Posterior vena cava (tissue), 2 donors: ENCODE measurements around the gene LYPD3. TPM values are rescaled to one million over a fixed set of nuclear protein-coding genes. Genes with fewer than 3 reads are reported as not detected.
"Not testable (repeated sequence)": the region's sequence is repeated elsewhere in the genome, so short reads cannot be mapped to it uniquely, and the experiment has no call there.

Experiments used
- DNase-seq: peaks from one replicate; pipeline ENCODE4 v3.0.0-alpha.2; 2020; ENCODE audit warnings: low spot score
- intact Hi-C, 2 donors: fragments of 100-400 bp; cut with DNase I; formaldehyde crosslinking; loops; one replicate each; pipeline versions ENCODE4 v1.14.1 to v1.14.2; 2022 to 2023
- total RNA-seq, 2 donors: library from RNA; stranded (reverse); fragmentation: NEBNext Ultra II Directional; extraction: Animal tissue kit (Norgen Biotek cat#: 25700); gene quantifications; one replicate each; pipeline ENCODE4 v1.2.1, GENCODE V29; 2021
- donor health status: DM: yes; HTN: yes; CAD: no.
- donor health status: DM: yes; HTN: yes; CAD: no.

Gene LYPD3
- total RNA-seq, 2 donors from 2014 or later, result 0.52 to 0.60 TPM

- DNase-seq, intact Hi-C loops: not testable (repeated sequence)
These were observed 21.3 kb downstream of the LYPD3 start for GRCh38 chr19:43444091-43444490.

GRCh38 chr19:43441716-43442115, 23.7 kb downstream of the LYPD3 start:
- intact Hi-C loops, result no loop called here
- DNase-seq, result no peak

- intact Hi-C loops, result no loop called here
- DNase-seq, result no peak
These were observed 25.7 kb downstream of the LYPD3 start for GRCh38 chr19:43439709-43440063.

GRCh38 chr19:43439032-43439708, 26.2 kb downstream of the LYPD3 start:
- no peak for DNase-seq
- intact Hi-C loops, result no loop called here

GRCh38 chr19:43438291-43439031, 26.9 kb downstream of the LYPD3 start:
- intact Hi-C loops, result no loop called here
- no peak for DNase-seq

GRCh38 chr19:43437712-43438111, 27.7 kb downstream of the LYPD3 start:
- intact Hi-C loops, result no loop called here
- DNase-seq, result no peak

GRCh38 chr19:43437284-43437683, 28.1 kb downstream of the LYPD3 start:
- not testable (repeated sequence) for DNase-seq

GRCh38 chr19:43435775-43436174, 29.6 kb downstream of the LYPD3 start:
- no peak for DNase-seq
- intact Hi-C loops, result no loop called here

More at GRCh38 chr19:43437284-43437683, 28.1 kb downstream of the LYPD3 start:
- intact Hi-C loops, result not testable (repeated sequence)

GRCh38 chr19:43433689-43434088, 31.7 kb downstream of the LYPD3 start:
- no peak for DNase-seq
- intact Hi-C loops, result no loop called here

- DNase-seq, result no peak
- intact Hi-C loops, result no loop called here
These were observed 32.1 kb downstream of the LYPD3 start for GRCh38 chr19:43433358-43433673.

- DNase-seq, result no peak
- intact Hi-C loops, result no loop called here
These were observed 34.4 kb downstream of the LYPD3 start for GRCh38 chr19:43430976-43431375.

GRCh38 chr19:43430142-43430710, 35.2 kb downstream of the LYPD3 start:
- no peak for DNase-seq
- intact Hi-C loops, result no loop called here

GRCh38 chr19:43429395-43429794, 36.0 kb downstream of the LYPD3 start:
- intact Hi-C loops, result no loop called here
- DNase-seq, result no peak

GRCh38 chr19:43425567-43426392, 39.6 kb downstream of the LYPD3 start:
- DNase-seq, result no peak
- intact Hi-C loops, result no loop called here

- intact Hi-C loops, result no loop called here
- no peak for DNase-seq
These were observed 41.6 kb downstream of the LYPD3 start for GRCh38 chr19:43423779-43424178.

GRCh38 chr19:43422689-43423066, 42.7 kb downstream of the LYPD3 start:
- DNase-seq, result no peak
- intact Hi-C loops, result no loop called here

- DNase-seq, result no peak
- intact Hi-C loops, result no loop called here
These were observed 43.3 kb downstream of the LYPD3 start for GRCh38 chr19:43422000-43422688.

GRCh38 chr19:43420954-43421353, 44.5 kb downstream of the LYPD3 start:
- intact Hi-C loops, result no loop called here

GRCh38 chr19:43416951-43417623, 48.3 kb downstream of the LYPD3 start:
- intact Hi-C loops, result no loop called here
- DNase-seq, result no peak

More at GRCh38 chr19:43420954-43421353, 44.5 kb downstream of the LYPD3 start:
- no peak for DNase-seq
